NOMO-1 treated with dmso at 0.1 percent for 144 hours (cell line): ENCODE measurements around the gene GPATCH1.
A peak's percentile ranks its signal among the peaks of the same experiment; 100 is the strongest.
"Not testable (repeated sequence)": the region's sequence is repeated elsewhere in the genome, so short reads cannot be mapped to it uniquely, and the experiment has no call there.

Source experiments
- DNase-seq: peaks from one replicate; lab custom pipeline; 2025; ENCODE audit not compliant: unreplicated experiment; lab: John Stamatoyannopoulos, UW

The GPATCH1 gene

DNA sequence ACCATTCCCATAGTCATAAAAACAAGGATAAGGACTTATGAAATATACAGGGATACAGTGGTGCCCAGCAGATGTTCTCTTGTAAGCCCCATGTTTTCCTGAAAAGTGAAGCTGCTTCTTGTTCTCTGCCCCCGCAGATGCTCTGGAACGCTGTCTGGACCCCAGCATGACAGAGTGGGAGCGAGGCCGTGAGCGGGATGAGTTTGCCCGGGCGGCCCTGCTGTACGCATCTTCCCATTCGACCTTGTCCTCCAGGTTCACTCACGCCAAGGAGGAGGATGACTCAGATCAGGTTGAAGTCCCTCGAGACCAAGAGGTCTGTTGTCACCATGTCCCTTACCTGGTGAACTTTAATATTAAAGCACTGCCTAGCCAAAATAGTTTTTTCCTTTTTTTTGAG is 30.6 kb downstream of the GPATCH1 start:
- DNase-seq: no peak

DNA sequence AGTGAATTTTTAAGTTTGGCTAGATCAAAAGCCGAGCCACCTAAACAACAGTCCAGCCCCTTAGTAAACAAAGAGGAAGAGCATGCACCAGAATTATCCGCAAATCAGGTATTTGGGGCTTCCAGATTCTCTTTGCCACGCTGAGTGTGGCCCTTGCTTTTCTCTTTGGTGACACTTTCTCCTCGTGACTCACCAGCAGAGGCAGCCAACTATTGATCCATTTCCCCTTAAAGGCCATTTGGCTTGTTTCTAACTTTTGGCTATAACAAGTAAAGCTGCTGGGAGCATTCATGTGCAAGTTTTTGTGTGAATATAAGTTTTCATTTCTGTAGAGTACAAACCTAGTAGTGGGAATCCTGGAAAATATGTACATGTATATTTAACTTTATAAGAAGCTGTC is 33.3 kb downstream of the GPATCH1 start:
- DNase-seq: no peak

DNA sequence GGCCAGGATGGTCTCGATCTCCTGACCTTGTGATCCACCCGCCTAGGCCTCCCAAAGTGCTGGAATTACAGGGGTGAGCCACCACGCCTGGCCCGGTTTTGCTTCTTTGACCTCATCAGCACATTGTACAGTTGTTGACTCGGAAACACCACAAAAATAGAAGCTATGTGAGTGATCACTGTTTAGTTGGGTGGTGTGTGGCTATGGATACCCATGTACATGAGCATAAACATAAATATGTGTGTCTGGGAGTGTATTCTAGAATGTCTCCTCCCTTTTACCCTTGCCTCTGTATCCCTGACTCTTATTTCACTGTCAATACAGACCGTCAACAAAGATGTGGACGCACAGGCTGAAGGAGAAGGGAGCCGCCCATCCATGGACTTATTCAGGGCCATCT is 36.5 kb downstream of the GPATCH1 start:
- no peak for DNase-seq

DNA sequence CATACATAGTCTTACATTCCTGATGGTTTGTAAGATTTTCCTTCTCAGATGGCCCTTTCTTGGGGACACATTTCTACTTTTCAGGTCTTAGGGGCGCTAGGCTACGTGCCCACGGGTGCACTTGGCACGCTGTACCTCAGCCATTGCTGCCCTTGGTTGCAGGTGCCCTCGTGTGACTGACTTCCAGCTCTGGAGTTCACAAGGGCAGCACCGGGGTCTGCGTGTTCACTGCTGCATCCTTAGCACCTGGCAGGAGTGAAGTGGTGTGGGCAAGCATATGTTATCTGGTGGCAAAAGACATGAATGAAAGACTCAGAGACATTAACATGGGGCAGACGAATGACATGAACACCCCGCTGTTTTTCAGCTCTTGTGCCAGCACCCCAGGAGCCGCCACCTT is 37.7 kb downstream of the GPATCH1 start:
- no peak for DNase-seq

- no peak for DNase-seq
Observed at GRCh38 chr19:33124207-33125098, 43.5 kb downstream of the GPATCH1 start.

DNA sequence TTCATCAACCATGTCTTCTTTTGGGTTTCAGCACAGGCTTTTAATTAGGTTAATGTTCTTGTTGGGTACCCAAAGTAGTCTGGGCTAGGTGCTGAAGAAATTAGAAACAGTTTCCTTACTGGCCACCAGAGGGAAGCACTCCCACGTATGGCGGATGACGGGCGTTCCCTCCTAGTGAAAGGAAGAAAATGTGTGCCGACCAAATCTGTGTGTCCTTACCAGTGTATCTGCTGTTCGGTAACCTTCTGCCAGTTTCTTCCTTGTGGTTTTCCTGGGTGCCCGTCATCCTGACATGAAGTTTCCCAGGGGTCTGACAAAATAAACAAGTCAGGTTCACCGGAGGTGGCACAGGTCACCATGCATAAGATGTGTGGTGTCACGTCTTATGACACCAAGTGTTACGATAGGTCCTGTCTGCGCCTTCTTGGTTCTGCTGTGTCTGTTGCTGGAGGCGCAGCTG is 45.0 kb downstream of the GPATCH1 start:
- peak; percentile 8 for DNase-seq

- not testable (repeated sequence) for DNase-seq
Observed at GRCh38 chr19:33126712-33127111, 45.7 kb downstream of the GPATCH1 start.

GRCh38 chr19:33129901-33130300 is 48.9 kb downstream of the GPATCH1 start:
- DNase-seq: no peak

- no peak for DNase-seq
Observed at GRCh38 chr19:33130433-33130832, 49.5 kb downstream of the GPATCH1 start.

- no peak for DNase-seq
Observed at GRCh38 chr19:33132021-33132420, 51.0 kb downstream of the GPATCH1 start, which contains the start of gene WDR88. Gene WDR88, plus strand, starts transcription at chr19:33132114. Its CDS starts 56 bp downstream, at chr19:33132170.

DNA sequence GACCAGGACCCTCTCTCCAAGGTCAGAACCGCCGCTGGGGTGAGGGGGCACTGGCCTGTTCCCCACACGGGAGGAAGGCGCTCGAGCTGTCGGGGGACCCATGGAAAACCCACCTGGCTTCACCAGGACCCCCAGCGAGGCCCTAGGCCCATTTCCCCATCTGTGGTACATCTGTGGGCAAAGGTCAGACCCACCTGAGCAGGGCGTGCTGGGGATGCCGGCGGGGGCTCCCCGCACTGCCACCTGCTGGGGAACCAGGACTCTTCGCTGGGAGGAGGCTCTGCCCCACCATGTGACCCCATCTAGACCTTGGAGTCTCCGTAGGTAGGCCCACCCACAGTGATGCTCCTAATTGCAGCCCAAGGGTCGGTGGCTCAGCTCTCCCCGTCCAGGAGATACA is 51.4 kb downstream of the GPATCH1 start:
- DNase-seq: no peak

GRCh38 chr19:33133438-33134031 is 52.6 kb downstream of the GPATCH1 start:
- DNase-seq: no peak

DNA sequence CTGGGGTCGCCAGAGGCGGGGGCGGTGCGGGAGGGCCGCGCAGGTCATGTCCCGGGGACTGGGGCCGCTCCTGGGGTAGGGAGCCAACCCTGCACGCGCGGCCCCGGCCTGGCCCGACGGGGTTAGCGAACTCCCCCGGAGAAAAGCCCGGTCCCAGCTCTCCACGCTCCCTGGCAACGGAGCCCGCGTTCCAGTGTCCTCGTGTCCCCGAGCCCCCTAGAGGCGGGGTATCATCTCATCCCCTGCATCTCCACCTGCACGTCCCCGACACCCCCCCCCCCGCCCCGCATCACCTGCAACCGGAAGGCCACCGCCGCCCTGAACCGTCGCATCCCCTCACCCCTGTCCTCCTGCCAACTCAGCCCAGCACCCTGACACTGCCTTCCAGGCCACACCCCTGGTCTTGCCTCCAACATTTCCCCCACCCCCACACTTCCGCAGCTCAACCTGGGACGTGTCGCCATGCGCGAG is 53.6 kb downstream of the GPATCH1 start:
- DNase-seq: no peak

- no peak for DNase-seq
Observed at GRCh38 chr19:33139165-33139564, 58.2 kb downstream of the GPATCH1 start.

DNA sequence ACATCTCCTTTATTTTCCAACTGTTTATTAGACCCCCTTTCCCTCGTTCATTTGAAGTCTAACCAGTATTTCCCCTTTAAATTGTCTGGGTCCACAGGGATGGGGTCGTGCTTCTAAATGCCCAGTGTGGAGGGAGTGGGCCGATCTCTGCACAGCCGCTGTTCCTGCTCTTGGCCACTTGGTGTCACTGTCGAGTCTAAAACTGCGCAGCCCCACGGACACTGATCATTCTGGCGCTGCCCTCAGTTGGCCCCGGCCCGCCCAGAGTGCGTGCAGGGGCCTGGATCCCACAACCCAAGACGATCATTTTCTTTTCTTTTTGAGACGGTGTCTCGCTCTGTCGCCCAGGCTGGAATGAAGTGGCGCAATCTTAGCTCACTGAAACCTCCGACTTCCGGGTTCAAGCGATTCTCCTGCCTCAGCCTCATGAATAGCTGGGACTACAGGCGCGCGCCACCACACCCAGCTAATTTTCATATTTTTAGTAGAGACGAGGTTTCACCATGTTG is 63.0 kb downstream of the GPATCH1 start:
- peak; percentile 74 for DNase-seq

- DNase-seq: no peak
Observed at GRCh38 chr19:33146209-33146608, 65.2 kb downstream of the GPATCH1 start.

DNA sequence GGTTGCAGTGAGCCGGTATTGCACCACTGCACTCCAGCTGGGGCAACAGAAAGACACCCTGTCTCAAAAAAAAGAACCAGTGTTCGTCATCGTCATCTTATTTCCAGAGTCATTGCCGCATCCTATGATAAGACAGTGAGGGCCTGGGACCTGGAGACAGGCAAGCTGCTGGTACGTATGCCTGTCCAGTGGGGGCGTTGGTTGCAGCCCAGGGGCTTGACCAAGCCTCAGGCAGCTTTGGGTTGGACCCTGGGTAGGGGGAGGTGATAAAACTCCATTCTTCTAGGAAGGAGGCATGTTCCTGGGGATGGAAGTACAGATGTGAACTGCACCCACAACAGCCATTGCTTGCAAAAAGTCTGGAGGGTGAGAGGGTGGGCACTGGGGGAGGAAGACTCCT is 66.6 kb downstream of the GPATCH1 start:
- DNase-seq: no peak

- DNase-seq: no peak
Observed at GRCh38 chr19:33150852-33151518, 70.0 kb downstream of the GPATCH1 start.

DNA sequence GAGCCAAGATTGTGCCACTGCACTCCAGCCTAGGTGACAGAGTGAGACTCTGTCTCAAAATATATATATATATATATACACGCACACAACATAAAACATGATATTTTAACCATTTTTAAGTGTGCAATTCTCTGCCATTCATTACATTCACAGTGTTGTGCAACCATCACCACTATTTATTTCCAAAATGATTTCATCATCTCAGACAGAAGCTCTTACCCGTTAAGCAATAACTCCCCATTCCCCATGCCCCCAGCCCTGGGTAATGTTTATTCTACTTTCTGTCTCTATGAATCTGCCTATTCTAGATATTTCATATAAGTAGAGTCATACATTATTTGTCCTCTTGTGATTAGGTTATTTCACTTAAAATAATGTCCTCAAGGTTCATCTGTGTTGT is 71.2 kb downstream of the GPATCH1 start:
- DNase-seq: peak; percentile 33

DNA sequence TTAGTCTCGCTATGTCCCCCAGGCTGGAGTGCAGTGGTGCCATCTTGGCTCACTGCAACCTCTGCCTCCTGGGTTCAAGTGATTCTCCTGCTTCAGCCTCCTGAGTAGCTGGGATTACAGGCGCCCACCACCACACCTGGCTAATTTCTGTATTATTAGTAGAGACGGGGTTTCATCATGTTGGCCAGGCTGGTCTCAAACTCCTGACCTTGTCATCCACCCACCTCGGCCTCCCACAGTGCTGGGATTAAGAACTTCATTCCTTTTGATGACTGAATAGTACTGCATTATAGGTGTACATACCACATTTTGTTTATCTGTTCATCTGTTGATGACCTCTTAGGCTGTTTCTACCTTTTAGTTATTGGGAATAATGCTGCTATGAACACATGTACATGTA is 71.6 kb downstream of the GPATCH1 start:
- not testable (repeated sequence) for DNase-seq

DNA sequence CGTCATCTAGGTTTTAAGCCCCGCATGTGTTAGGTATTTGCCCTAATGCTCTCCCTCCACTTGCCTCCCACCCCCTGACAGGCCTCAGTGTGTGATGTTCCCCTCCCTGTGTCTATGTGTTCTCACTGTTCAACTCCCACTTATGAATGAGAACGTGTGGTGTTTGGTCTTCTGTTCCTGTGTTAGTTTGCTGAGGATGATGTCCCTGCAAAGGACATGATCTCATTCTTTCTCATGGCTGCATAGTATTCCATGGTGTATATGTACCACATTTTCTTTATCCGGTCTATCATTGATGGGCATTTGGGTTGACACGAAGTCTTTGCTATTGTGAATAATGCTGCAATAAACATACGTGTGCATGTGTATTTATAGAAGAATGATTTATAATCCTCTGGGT is 73.3 kb downstream of the GPATCH1 start:
- DNase-seq: not testable (repeated sequence)
